Limb (tissue), 2 donors: ENCODE measurements around the gene OLA1.

Source experiments
- DNase-seq, 2 donors: peaks; one replicate each; pipeline ENCODE4 v3.0.0-alpha.2; 2016; ENCODE audit errors: extremely low spot score in 2 of 2

The OLA1 gene

GRCh38 chr2:174224665-174225288 is 23.6 kb downstream of the OLA1 start:
- DNase-seq: no peak

GRCh38 chr2:174224125-174224524 is 24.2 kb downstream of the OLA1 start:
- no peak for DNase-seq

GRCh38 chr2:174223388-174223787 is 24.9 kb downstream of the OLA1 start:
- no peak for DNase-seq

GRCh38 chr2:174222154-174222553 is 26.2 kb downstream of the OLA1 start:
- no peak for DNase-seq

- no peak for DNase-seq
Observed at GRCh38 chr2:174219321-174219720, 29.0 kb downstream of the OLA1 start.

- no peak for DNase-seq
Observed at GRCh38 chr2:174218773-174219172, 29.6 kb downstream of the OLA1 start.

GRCh38 chr2:174217869-174218268 is 30.5 kb downstream of the OLA1 start:
- DNase-seq: no peak

GRCh38 chr2:174211954-174212353 is 36.4 kb downstream of the OLA1 start:
- no peak for DNase-seq

- DNase-seq: no peak
Observed at GRCh38 chr2:174210862-174211261, 37.5 kb downstream of the OLA1 start.

- no peak for DNase-seq
Observed at GRCh38 chr2:174209325-174209724, 39.0 kb downstream of the OLA1 start.

GRCh38 chr2:174208026-174208425 is 40.3 kb downstream of the OLA1 start:
- no peak for DNase-seq

GRCh38 chr2:174205562-174205961 is 42.8 kb downstream of the OLA1 start:
- DNase-seq: no peak

GRCh38 chr2:174202188-174202587 is 46.1 kb downstream of the OLA1 start:
- no peak for DNase-seq

- DNase-seq: no peak
Observed at GRCh38 chr2:174198846-174199564, 49.3 kb downstream of the OLA1 start.

GRCh38 chr2:174195253-174195652 is 53.1 kb downstream of the OLA1 start:
- DNase-seq: no peak

GRCh38 chr2:174193737-174194136 is 54.6 kb downstream of the OLA1 start:
- no peak for DNase-seq

- DNase-seq: no peak
Observed at GRCh38 chr2:174192664-174193063, 55.7 kb downstream of the OLA1 start.

GRCh38 chr2:174191342-174192074 is 56.8 kb downstream of the OLA1 start:
- DNase-seq: no peak

- no peak for DNase-seq
Observed at GRCh38 chr2:174184915-174185314, 63.4 kb downstream of the OLA1 start.

GRCh38 chr2:174184504-174184903 is 63.8 kb downstream of the OLA1 start:
- DNase-seq: no peak

- no peak for DNase-seq
Observed at GRCh38 chr2:174183076-174183475, 65.3 kb downstream of the OLA1 start.

- no peak for DNase-seq
Observed at GRCh38 chr2:174181368-174181767, 67.0 kb downstream of the OLA1 start.
